Hematopoietic multipotent progenitor cell treated with erythropoietin and hydrocortisone succinate and interleukin-3 and kit ligand, for 4 days (in vitro differentiated cells): ENCODE results near the gene DOCK1.
A peak's percentile ranks its signal among the peaks of the same experiment; 100 is the strongest.
"Not testable (repeated sequence)": the region's sequence is repeated elsewhere in the genome, so short reads cannot be mapped to it uniquely, and the experiment has no call there.

ENCODE experiments used
- DNase-seq: peaks from one replicate; pipeline ENCODE4 v3.0.0-alpha.2; 2015

The DOCK1 gene

GRCh38 chr10:126903656-126904360 is 1.4 kb upstream of the DOCK1 start:
- peak; percentile 72 for DNase-seq

- DNase-seq: peak; percentile 28
Measured at GRCh38 chr10:126904516-126904817, 761 bp upstream of the DOCK1 start.

DNA sequence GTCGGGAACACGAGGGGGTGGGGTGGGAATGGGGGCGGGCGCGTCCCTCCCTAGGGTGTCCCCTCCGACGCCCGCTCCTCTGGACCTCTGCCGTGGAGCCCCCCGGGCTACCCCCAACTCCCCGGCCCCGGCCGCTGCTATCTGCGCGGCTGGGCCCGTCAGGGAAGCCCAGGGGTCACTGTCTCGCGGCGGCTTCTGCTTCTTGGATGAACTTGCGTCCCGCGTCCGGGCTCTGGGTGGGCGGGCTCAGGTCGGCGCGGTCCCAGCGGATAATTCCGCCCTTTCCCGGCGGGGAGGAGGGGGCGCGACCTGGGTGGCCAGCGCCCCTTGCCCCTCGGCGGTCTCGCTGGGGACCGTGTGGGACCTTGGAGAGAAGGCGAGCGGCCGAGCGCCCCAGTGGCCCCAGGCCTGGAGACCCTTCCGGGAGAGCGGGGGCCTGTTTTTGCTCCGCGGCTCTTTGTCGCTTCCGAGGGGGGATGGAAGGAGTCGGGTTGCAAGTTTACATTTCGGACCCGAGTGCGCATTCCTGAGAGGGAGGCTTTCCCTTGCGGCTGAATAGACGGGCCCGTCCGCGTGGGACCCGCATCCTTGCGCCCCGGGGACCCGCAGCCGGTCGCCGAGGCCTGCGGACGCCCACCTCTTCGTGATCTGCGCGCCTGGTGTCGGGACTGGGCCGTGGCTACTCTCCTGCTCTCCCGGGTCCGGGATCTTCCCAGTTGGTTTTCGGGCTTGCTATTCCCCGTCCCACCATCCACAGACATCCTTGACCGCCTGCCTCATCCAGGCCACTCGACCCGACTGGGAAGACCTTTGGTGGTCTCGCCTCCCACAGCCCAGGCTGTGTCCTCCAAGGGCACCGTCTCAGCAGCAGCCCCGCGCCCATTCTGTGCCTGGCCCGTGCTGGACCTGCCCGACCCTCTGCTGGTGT is 812 bp downstream of the DOCK1 start:
- peak; percentile 44 for DNase-seq

GRCh38 chr10:126906704-126907422 is 1.6 kb downstream of the DOCK1 start:
- DNase-seq: no peak

DNA sequence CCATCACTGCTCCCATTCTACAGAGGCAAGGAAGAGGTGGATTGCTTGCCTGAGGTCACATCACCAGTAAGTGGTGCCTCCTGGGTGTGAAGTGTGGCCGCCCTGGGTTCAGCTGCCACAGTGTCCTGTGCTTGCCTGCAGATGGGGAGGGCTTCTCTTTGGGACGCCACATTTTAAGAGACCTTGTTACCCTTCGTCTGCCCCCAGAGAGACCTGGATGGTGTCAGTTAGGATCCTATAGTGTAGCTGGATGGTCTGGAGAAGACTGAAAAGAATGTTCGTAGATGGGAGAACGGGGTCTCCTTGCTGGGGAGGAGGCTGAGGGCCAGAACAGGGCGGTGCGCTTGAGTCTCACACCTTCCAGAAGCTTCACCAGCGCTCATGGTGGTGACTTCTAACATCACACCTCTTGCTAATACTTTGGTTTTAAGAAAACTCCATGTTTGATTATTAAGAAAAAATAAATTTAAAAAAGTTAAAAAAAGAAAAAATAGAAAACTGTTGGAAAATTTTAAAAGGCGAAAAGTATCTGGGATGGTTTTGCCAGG is 2.3 kb downstream of the DOCK1 start:
- DNase-seq: peak; percentile 14

- DNase-seq: no peak
Measured at GRCh38 chr10:126908225-126908624, 3.0 kb downstream of the DOCK1 start.

DNA sequence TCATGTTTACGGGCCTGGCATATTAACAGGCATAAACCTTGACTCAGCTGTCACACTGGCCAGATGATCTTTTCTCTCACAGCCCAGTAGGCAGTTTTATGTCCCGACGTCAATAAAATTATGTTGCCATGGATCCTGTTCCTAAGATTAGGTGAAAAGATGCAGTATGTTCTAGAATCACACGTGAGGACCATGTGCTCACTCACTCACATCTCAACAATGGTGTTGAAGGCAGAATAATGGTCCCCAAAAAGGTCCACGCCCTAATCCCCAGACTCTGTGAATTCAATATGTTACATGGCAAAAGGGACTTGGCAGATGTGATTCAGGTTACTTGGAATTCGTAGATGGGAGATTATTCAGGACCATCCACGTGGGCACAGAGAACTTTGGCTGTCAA is 3.5 kb downstream of the DOCK1 start:
- no peak for DNase-seq

DNA sequence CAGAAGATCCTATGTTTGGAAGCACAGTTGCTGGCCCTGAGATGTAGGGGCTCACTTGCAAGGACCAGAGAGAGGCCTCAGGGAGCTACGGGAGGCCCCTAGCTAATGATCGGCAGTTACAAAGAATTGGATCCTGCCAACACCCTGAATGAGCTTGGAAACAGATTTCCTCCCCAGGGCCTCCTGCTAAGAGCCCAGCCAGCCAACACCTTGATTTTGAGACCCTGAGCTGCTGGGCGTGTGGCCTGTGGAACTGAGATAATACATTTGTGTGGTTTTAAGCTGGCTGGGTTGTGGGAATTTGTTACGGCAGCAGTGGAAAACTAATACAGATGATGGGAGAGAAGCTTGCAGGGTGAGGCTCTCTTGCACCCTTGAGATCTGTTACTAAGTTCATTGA is 3.9 kb downstream of the DOCK1 start:
- peak; percentile 57 for DNase-seq

DNA sequence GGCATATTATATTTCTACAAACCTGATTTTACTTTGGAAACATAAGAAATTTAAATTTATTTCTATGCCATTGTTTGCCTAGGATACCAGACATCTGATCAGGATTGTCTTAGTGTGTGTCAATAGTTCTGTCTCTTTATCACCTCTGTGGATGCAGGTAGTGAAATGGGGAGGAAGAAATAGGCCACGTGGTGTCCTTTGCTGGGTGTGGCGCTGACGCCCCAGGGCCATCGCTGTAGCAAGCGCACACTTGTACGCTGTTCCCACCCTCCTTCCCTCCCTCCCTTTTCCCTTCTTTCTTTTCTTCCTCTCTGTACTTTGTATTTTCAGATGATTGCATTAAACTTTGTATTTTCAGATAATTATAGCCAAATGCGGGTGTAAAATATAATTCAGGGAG is 5.0 kb downstream of the DOCK1 start:
- DNase-seq: no peak

DNA sequence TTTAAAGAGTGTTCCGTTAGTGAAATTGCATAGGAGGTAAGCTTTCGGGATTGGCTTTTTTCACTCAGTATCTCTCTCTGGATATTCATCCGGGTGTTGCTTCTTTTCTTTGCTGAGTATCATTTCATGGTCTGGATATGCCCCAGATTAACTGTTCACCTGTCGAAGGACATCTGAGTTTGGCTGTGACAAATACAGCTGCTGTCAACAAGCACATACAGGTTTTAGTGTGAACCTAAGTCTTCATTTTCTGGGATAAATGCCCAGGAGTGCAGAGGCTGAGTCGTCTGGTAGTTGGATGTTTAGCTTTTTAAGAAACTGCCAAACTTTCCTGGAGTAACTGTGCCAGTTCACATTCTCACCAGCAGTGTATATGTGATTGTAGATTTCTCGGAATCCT is 5.6 kb downstream of the DOCK1 start:
- DNase-seq: no peak

- DNase-seq: no peak
Measured at GRCh38 chr10:126911301-126911700, 6.1 kb downstream of the DOCK1 start.

- no peak for DNase-seq
Measured at GRCh38 chr10:126913316-126913715, 8.1 kb downstream of the DOCK1 start.

DNA sequence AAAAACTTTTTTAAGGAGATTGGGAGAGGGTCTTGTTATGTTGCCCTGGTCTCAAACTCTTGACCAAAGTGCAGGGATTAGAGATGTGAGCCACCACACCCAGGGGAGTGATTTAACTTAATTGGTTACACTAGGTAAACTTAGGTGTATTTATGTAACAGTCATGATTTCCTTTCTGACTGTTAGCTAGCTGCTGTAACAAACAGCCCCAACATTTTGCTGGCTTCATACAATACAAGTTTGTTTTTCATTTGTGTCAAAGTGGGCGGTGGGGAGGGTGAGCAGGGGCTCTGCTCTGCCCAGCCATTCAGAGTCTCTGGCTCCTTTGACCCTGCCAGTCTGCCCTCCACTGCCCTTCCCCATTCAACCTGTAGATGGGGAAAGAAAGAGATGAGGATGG is 9.3 kb downstream of the DOCK1 start:
- no peak for DNase-seq

DNA sequence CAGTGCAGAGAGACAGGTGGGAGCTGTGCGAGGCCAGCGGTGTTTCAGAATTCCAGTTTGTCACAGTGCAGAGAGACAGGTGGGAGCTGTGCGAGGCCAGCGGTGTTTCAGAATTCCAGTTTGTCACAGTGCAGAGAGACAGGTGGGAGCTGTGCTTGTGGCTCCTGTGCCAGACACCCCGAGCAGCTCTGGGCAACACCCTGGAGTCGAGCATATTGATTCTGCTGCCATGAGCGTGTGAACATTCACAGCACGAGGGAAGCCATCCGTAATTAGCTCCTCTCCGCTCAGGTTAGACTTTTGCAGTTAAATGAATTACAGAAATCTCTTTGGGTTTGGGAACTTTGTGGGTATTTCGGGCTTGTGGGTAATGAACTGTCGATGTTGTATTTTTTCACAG is 11.7 kb downstream of the DOCK1 start:
- not testable (repeated sequence) for DNase-seq

- no peak for DNase-seq
Measured at GRCh38 chr10:126917375-126917774, 12.1 kb downstream of the DOCK1 start.

DNA sequence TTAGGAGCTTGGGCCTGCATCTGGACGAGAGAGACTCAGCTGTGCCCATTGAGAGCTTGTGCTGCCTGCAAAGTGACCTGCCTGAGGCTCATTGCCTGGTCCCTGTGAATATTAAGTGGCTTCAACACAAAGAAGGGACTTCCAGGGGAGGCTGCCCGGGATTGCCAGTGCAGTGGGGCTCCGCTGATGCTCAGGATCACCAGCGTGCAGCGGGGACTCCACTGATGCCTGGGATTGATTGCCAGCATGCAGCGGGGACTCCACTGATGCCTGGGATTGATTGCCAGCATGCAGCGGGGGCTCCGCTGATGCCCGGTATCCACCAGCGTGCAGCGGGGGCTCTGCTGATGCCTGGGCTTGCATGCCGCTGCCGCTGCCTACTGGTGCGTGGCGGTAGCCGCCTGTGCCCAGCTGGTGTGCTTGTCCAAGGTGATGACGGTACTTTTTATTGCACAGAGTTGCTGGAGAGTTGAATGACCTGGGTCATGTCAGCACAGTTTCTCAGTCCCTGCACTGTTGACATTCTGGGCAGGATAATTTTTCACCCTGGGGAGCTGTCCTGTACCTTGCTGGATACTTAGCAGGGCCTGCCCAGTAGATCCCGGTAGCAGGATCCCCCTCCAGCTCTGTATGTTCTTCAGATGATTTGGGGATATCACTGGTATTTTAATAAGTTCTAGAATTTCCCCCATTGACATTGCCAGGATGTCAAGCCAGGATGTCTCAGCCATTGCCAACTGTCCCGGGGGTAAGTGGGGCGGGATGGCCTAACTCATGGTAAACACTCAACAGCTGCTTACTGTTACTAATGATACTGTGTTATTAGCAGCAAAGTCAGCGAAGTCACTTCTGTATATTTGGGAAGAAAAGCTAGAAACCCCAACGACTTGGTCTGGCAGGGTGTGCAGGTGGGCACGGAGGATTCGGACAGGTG is 13.0 kb downstream of the DOCK1 start:
- no peak for DNase-seq

DNA sequence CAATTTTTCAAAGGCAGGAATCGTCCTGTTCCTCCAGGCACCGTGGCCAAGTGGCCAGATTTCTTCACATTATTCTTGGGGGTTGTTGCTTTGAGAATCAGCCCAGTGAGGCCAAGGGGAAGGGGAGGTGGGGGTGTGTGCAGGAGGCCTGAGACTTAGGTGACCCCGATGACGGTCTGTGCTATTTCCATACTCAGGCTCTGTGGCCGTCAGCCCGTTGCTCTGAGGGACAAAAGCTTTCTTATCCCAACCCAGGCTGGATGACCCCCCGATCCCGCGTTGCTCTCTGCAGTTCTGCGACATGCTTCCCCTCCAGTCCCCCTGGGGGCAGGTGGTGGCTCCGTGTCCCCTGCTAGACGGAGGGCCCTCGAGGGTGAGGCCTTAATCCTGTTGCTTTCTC is 14.2 kb downstream of the DOCK1 start:
- DNase-seq: no peak

GRCh38 chr10:126921162-126921561 is 15.9 kb downstream of the DOCK1 start:
- DNase-seq: no peak

DNA sequence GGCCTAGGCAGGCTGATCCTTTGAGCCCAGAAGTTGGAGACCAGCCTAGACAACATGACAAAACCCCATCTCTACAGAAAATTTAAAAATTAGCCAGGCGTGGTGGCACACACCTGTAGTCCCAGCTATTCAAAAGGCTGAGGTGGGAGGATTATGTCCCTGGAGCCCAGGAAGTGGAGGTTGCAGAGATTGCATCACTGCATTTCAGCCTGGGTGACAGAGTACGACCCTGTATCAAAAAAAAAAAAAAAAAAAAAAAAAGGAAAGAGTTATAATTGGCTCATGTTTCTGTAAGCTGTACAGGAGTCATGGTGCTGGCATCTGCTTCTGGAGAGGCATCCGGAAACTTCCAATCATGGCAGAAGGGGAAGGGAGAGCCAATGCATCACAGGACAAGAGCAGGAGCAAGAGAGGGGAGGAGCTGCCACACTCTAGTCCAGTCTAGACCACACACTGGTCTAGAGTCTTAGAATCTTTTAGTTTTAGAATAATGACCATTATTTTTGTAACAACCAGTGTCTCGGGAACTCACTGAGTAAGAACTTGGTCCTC is 16.8 kb downstream of the DOCK1 start:
- no peak for DNase-seq

GRCh38 chr10:126924180-126924914 is 19.1 kb downstream of the DOCK1 start:
- DNase-seq: no peak

DNA sequence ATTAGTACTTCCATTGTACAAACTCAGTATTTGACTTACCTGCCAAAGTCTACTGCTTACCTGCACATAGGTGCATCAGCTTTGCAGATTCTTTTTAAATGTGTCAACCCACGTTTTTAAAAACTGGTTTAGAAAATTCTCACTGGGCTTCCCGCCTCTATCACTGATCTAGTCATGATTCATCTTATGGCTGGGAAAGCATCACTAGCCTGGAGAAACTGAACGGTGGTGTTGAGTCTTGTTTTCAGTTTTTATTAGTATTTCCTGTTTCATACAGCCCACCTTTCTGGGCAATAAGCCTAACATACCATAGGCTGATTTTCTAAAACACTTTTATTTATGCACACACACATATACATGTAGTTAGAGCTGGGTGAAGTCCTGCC is 19.7 kb downstream of the DOCK1 start:
- DNase-seq: no peak
